ENCODE results near the gene C1R. TPM values are rescaled to one million over a fixed set of nuclear protein-coding genes. Genes with fewer than 3 reads are reported as not detected.

The C1R gene
- total RNA-seq, 4 donors from 2014 or later: 265 to 697 (median 433) TPM

GRCh38 chr12:7093486-7093885, 1.2 kb upstream of the C1R start:
- TF ChIP-seq, protein P1, sequence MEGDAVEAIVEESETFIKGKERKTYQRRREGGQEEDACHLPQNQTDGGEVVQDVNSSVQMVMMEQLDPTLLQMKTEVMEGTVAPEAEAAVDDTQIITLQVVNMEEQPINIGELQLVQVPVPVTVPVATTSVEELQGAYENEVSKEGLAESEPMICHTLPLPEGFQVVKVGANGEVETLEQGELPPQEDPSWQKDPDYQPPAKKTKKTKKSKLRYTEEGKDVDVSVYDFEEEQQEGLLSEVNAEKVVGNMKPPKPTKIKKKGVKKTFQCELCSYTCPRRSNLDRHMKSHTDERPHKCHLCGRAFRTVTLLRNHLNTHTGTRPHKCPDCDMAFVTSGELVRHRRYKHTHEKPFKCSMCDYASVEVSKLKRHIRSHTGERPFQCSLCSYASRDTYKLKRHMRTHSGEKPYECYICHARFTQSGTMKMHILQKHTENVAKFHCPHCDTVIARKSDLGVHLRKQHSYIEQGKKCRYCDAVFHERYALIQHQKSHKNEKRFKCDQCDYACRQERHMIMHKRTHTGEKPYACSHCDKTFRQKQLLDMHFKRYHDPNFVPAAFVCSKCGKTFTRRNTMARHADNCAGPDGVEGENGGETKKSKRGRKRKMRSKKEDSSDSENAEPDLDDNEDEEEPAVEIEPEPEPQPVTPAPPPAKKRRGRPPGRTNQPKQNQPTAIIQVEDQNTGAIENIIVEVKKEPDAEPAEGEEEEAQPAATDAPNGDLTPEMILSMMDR (IDR thresholded peaks at IDR 0.05; ENCODE audit: low read depth): no peak

- TF ChIP-seq, protein P1 (IDR thresholded peaks at IDR 0.05; ENCODE audit: low read depth): no peak
These were observed 778 bp upstream of the C1R start for GRCh38 chr12:7092986-7093460.

DNA sequence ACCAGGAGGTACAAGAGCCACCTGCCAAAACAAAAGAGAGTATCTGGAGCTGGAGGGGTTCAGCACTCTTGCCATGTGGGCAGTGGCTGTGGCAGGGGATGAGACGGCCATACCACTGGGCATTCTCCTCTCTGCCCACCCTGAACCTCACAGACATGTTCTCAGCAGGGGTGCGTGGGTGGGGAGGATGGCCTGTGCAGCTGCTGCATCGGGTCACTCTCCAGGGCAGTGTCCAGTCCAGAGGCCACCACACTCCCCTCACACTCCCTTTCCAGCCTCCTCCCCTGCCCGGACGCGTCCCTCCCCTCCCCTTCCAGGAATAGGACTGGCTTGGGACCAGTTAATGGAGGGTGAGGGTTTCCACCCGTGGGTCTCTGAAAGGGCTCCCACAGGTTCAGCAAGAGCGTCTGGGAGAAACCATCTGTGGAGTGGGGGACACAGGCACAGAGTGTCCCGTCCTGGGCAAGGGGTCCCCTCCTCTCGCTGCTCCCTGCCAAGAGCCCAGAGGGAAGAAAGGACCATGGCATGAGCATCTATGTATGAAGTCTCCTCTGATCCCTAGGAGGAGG, 501 bp downstream of the C1R start:
- TF ChIP-seq, protein P1 (IDR thresholded peaks at IDR 0.05; ENCODE audit: low read depth): no peak

GRCh38 chr12:7091171-7091570, 1.1 kb downstream of the C1R start:
- TF ChIP-seq, protein P1 (IDR thresholded peaks at IDR 0.05; ENCODE audit: low read depth): no peak

DNA sequence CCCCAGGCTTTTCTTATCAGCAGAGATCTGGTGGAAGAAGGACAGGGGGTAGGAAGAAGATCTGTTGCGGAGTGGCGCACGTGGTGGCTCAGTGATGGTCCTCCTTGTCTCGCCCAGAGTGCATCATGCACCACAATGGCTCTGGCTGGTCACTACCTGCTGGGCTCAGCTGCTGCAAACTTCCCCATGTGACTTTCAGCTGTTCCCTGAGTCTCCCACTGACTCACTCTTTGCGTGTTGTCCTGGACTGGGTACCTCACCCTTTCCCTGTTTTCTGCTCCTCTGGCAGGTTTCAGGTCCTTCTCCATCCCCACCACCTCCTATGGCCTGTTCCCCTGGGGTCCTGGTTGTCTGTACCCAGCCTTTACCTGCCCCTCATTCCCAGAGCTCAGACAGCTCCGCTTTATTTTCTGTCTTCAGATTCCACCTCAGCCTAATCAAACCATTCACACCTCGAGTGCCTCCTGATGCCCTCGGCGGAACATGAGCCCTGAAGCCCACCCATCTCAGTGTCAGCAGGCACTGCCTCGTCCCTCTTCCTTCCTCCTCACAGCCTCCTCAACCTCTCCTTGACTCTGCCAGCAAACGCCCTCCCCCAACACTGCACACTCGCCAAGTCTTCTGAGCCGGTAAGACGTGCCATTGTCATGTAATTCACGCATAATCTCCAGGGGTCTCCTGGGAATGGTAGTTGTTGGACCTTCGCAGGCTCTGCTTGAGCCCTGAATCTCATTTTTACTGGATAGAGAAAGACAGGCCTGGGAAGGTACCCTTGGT, 1.8 kb downstream of the C1R start:
- TF ChIP-seq, protein P1 (IDR thresholded peaks at IDR 0.05; ENCODE audit: low read depth): no peak

GRCh38 chr12:7089196-7089871, 2.9 kb downstream of the C1R start:
- TF ChIP-seq, protein P1 (IDR thresholded peaks at IDR 0.05; ENCODE audit: low read depth): no peak

DNA sequence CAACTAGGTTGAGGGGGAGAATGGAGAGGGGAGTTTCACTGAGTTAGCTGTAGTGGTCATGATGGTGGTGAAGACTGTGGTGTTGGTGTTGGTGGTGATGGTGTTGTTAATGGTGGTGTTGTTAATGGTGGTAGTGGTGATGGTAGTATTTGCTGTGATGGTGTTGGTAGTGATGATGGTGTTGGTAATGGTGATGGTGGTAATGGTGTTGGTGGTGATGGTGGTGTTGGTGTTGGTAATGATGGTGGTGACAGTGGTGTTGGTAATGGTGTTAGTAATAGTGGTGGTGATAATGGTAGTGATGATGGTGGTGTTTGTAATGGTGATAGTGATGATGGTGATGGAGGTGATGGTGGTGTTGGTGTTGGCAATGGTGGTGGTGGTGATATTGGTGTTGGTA, 9.1 kb downstream of the C1R start:
- TF ChIP-seq, protein P1 (IDR thresholded peaks at IDR 0.05; ENCODE audit: low read depth): no peak
